Endodermal cell (in vitro differentiated cells): ENCODE results near the gene SIGLEC15. TPM values are rescaled to one million over a fixed set of nuclear protein-coding genes. Genes with fewer than 3 reads are reported as not detected.
"Not testable (repeated sequence)": the region's sequence is repeated elsewhere in the genome, so short reads cannot be mapped to it uniquely, and the experiment has no call there.

Experiments used
- DNase-seq: peaks from one replicate; pipeline ENCODE4 v3.0.0-alpha.2; 2017
- H3K27ac ChIP-seq: 2 replicates; pipeline ENCODE4 v1.5.1; 2013; ENCODE audit warnings: mild to moderate bottlenecking, low read depth, low read length, moderate library complexity
- H3K27me3 ChIP-seq: 2 replicates; pipeline ENCODE4 v1.6.1; 2013; ENCODE audit warnings: mild to moderate bottlenecking, low read length, moderate library complexity; ENCODE audit not compliant: insufficient read depth, control insufficient read depth, poor library complexity, severe bottlenecking
- H3K36me3 ChIP-seq: 2 replicates; pipeline ENCODE4 v1.7.0; 2013; ENCODE audit warnings: mild to moderate bottlenecking, low read length, moderate library complexity; ENCODE audit not compliant: control insufficient read depth, insufficient read depth
- H3K4me1 ChIP-seq: one replicate; pipeline ENCODE4 v1.7.0; 2013; ENCODE audit warnings: low read length; ENCODE audit not compliant: control insufficient read depth, insufficient read depth
- H3K4me3 ChIP-seq: 2 replicates; pipeline ENCODE4 v1.5.1; 2013; ENCODE audit warnings: mild to moderate bottlenecking, low read length, moderate library complexity
- H3K9ac ChIP-seq: 2 replicates; pipeline ENCODE4 v1.6.1; 2013; ENCODE audit warnings: mild to moderate bottlenecking, low read length, moderate library complexity; ENCODE audit not compliant: poor library complexity, severe bottlenecking; ENCODE audit errors: extremely low read depth
- H3K9me3 ChIP-seq: 2 replicates; pipeline ENCODE4 v1.6.1; 2013; ENCODE audit warnings: mild to moderate bottlenecking, low read length, moderate library complexity; ENCODE audit not compliant: control insufficient read depth
- H3K27ac Mint-ChIP-seq: 2 replicates; pipeline ENCODE4 v1.8.0; 2020; ENCODE audit warnings: mixed read lengths
- H3K27me3 Mint-ChIP-seq: 2 replicates; pipeline ENCODE4 v1.8.0; 2021; ENCODE audit warnings: mild to moderate bottlenecking, mixed read lengths; ENCODE audit not compliant: insufficient read depth
- H3K36me3 Mint-ChIP-seq: 2 replicates; pipeline ENCODE4 v1.8.0; 2020; ENCODE audit warnings: low read depth, mixed read lengths
- H3K4me1 Mint-ChIP-seq: 2 replicates; pipeline ENCODE4 v1.8.0; 2020; ENCODE audit warnings: mixed read lengths
- H3K4me3 Mint-ChIP-seq: 2 replicates; pipeline ENCODE4 v1.8.0; 2020; ENCODE audit warnings: mild to moderate bottlenecking, moderate library complexity, mixed read lengths
- H3K9me3 Mint-ChIP-seq: 2 replicates; pipeline ENCODE4 v1.8.0; 2020; ENCODE audit warnings: mild to moderate bottlenecking, mixed read lengths
- WGBS, 2 experiments: methylation state at CpG; one replicate each; pipeline versions ENCODE4 v1.1.5 to v1.1.7; 2013; ENCODE audit warnings: missing lambda C conversion rate in 2 of 2, mixed read lengths in 1 of 2; ENCODE audit not compliant: insufficient coverage in 1 of 2, insufficient read length in 1 of 2; 5-methylcytosine and 5-hydroxymethylcytosine counted together
- total RNA-seq, 2 donors: library from RNA; stranded (reverse); fragmentation: NEBNext Ultra II Directional in 1 of 2; extraction: Animal tissue kit (Norgen Biotek cat#: 25700) in 1 of 2; gene quantifications; 2 replicates in 1 of 2; 3 replicates in 1 of 2; pipeline ENCODE4 v1.2.1, GENCODE V29; 2021
- TF ChIP-seq, protein P1 (sequence below): fragments of 200-600 bp; sonication (generic); conservative IDR thresholded peaks from 2 replicates; pipeline ENCODE4 v1.5.0; 2021; ENCODE audit warnings: antibody characterized with exemption, mild to moderate bottlenecking

SIGLEC15 gene
- total RNA-seq, 2 donors from 2014 or later = not detected

DNA sequence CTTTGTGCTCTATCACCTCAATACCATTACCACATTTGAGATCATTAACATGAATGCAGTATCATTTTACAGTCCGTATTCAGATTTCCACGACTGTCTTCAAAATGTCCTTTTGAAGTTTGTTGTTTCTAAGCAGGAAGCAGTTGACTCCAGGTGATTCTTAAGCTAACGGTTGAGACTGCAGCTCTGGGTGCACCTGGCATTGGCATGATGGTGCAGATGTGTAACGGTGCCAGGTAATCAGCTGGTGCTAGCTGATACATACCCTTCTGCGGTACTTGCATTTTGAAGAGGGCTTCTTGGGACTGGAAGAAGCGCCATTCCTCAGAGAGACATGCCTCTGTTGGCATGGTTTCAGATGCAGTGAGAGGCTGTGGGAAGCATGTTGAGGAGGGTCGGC is 19.5 kb downstream of the SIGLEC15 start:
- no peak overlapping the region for H3K27ac Mint-ChIP-seq
- H3K27ac ChIP-seq = no peak overlapping the region
- peaks cover 8% of the 10 kb centered on the region for H3K36me3 Mint-ChIP-seq

GRCh38 chr18:45845410-45845809 is 19.9 kb downstream of the SIGLEC15 start:
- no peak overlapping the region for H3K27ac Mint-ChIP-seq
- peaks cover 10% of the 10 kb centered on the region for H3K36me3 Mint-ChIP-seq
- DNase-seq = no peak
- H3K27me3 ChIP-seq = no peaks in the 10 kb centered on the region
- H3K36me3 ChIP-seq = peaks cover 9% of the 10 kb centered on the region
- no peak overlapping the region for H3K4me3 Mint-ChIP-seq
- WGBS, 2 experiments = 87 to 90% methylated on average over 7 to 8 of the region's 8 CpGs
- H3K9ac ChIP-seq = no peak overlapping the region
- TF ChIP-seq, protein P1, sequence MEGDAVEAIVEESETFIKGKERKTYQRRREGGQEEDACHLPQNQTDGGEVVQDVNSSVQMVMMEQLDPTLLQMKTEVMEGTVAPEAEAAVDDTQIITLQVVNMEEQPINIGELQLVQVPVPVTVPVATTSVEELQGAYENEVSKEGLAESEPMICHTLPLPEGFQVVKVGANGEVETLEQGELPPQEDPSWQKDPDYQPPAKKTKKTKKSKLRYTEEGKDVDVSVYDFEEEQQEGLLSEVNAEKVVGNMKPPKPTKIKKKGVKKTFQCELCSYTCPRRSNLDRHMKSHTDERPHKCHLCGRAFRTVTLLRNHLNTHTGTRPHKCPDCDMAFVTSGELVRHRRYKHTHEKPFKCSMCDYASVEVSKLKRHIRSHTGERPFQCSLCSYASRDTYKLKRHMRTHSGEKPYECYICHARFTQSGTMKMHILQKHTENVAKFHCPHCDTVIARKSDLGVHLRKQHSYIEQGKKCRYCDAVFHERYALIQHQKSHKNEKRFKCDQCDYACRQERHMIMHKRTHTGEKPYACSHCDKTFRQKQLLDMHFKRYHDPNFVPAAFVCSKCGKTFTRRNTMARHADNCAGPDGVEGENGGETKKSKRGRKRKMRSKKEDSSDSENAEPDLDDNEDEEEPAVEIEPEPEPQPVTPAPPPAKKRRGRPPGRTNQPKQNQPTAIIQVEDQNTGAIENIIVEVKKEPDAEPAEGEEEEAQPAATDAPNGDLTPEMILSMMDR = no peak
- no peaks in the 10 kb centered on the region for H3K9me3 Mint-ChIP-seq
- peaks cover 1% of the 10 kb centered on the region for H3K27me3 Mint-ChIP-seq
- H3K4me1 Mint-ChIP-seq = peaks cover 1% of the 10 kb centered on the region
- H3K4me3 ChIP-seq = no peak overlapping the region
- H3K4me1 ChIP-seq = no peaks in the 10 kb centered on the region
- H3K27ac ChIP-seq = no peak overlapping the region
- H3K9me3 ChIP-seq = no peaks in the 10 kb centered on the region

More for the DNA sequence above, 19.5 kb downstream of the SIGLEC15 start:
- Mint-ChIP-seq H3K9me3 (no peaks in the 10 kb centered on the region), H3K27me3 (peaks cover 1% of the 10 kb centered on the region), H3K4me3 (no peak overlapping the region), H3K4me1 (peaks cover 4% of the 10 kb centered on the region)
- Histone ChIP-seq H3K4me3 (no peak overlapping the region), H3K36me3 (peaks cover 9% of the 10 kb centered on the region), H3K4me1 (peaks cover under 1% of the 10 kb centered on the region), H3K27me3 (no peaks in the 10 kb centered on the region), H3K9me3 (no peaks in the 10 kb centered on the region), H3K9ac (no peak overlapping the region)
- TF ChIP-seq, protein P1 = no peak
- DNase-seq = no peak
- 88 to 96% methylated on average over 3 to 7 of the region's 7 CpGs for WGBS, 2 experiments

- H3K27ac ChIP-seq = no peak overlapping the region
Measured at GRCh38 chr18:45847119-45847518, 21.6 kb downstream of the SIGLEC15 start.

DNA sequence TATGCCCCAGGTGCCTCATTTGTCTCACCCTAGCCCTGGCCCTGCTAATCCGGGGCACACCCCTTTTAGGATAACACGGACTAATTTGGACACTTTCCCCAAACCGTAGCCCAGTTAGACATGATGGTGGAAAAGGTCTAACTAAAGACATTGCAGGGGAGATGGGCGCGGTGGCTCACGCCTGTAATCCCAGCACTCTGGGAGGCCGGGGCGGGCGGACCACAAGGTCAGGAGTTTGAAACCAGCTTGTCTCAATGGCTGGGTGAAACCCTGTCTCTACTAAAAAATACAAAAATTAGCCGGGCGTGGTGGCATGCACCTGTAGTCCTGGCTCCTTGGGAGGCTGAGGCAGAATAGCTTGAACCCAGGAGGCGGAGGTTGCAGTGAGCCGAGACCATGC is 23.2 kb downstream of the SIGLEC15 start:
- H3K27me3 Mint-ChIP-seq, H3K9ac ChIP-seq, H3K4me1 Mint-ChIP-seq, H3K9me3 Mint-ChIP-seq, H3K9me3 ChIP-seq, H3K4me1 ChIP-seq, H3K27me3 ChIP-seq, H3K27ac Mint-ChIP-seq, H3K27ac ChIP-seq, H3K4me3 Mint-ChIP-seq, DNase-seq, H3K4me3 ChIP-seq: not testable (repeated sequence)
- peaks cover 26% of the 10 kb centered on the region for H3K36me3 ChIP-seq
- H3K36me3 Mint-ChIP-seq = peaks cover 34% of the 10 kb centered on the region
- 93 to 95% methylated on average over 12 to 13 of the region's 13 CpGs for WGBS, 2 experiments

More at GRCh38 chr18:45847119-45847518, 21.6 kb downstream of the SIGLEC15 start:
- Mint-ChIP-seq H3K36me3 (peaks cover 21% of the 10 kb centered on the region), H3K27me3 (no peaks in the 10 kb centered on the region), H3K4me1 (no peaks in the 10 kb centered on the region), H3K27ac (no peak overlapping the region), H3K9me3 (no peaks in the 10 kb centered on the region), H3K4me3 (no peak overlapping the region)
- TF ChIP-seq, protein P1 = no peak
- H3K4me3 ChIP-seq = no peak overlapping the region
- H3K36me3 ChIP-seq = peaks cover 12% of the 10 kb centered on the region
- WGBS, 2 experiments = 74% methylated on average over 3 of the region's 3 CpGs; no CpG with 5 or more reads in 1 of the 2 experiments
- H3K9ac ChIP-seq = no peak overlapping the region
- H3K27me3 ChIP-seq = no peaks in the 10 kb centered on the region
- H3K9me3 ChIP-seq = no peaks in the 10 kb centered on the region
- no peak for DNase-seq
- no peaks in the 10 kb centered on the region for H3K4me1 ChIP-seq
